LNCAP (cell line): Measurements from ENCODE around the gene TNIK.

Source experiments
- TF ChIP-seq, protein P1 (sequence below): fragments of 450-650 bp; IDR thresholded peaks from 2 replicates; pipeline ENCODE4 v1.5.1; 2017; ENCODE audit warnings: mild to moderate bottlenecking

TNIK gene

DNA sequence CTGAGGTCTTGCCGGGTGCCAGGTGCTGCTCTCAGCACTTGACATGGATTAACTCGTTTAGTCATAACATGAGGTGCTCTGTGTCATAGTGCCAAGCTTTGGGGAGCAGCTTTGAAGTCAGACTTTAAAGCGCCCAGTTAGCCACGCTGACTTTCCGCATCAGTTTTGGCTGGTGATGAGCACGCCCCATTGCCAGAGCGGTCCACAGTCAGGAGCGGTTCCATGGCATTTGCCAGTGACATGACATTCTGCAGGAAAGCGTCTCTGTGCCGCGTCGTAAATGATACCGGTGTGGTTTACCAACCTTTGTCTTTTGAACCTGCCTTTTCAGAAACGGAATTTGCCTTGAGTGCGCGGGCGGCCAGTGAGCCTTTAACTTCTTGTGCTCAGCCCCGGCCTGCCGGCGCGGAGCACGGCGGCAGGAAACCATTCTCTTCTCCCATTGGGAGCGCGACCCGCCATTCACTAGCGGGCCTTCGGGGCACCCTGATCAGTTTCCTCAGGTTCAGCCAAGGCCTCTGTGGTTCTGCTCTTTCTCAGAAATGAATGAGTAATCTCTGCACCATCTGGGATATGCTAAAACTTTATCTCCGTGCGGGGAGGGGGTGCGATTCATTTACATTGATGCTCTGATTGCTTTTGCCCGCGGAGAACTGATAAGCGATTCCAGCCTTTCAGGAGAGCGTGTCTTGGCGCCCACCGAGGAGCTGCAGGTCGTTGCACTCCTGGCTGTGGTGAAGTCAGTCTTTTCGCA, 432.0 kb downstream of the TNIK start:
- TF ChIP-seq, protein P1, sequence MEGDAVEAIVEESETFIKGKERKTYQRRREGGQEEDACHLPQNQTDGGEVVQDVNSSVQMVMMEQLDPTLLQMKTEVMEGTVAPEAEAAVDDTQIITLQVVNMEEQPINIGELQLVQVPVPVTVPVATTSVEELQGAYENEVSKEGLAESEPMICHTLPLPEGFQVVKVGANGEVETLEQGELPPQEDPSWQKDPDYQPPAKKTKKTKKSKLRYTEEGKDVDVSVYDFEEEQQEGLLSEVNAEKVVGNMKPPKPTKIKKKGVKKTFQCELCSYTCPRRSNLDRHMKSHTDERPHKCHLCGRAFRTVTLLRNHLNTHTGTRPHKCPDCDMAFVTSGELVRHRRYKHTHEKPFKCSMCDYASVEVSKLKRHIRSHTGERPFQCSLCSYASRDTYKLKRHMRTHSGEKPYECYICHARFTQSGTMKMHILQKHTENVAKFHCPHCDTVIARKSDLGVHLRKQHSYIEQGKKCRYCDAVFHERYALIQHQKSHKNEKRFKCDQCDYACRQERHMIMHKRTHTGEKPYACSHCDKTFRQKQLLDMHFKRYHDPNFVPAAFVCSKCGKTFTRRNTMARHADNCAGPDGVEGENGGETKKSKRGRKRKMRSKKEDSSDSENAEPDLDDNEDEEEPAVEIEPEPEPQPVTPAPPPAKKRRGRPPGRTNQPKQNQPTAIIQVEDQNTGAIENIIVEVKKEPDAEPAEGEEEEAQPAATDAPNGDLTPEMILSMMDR, result no peak

DNA sequence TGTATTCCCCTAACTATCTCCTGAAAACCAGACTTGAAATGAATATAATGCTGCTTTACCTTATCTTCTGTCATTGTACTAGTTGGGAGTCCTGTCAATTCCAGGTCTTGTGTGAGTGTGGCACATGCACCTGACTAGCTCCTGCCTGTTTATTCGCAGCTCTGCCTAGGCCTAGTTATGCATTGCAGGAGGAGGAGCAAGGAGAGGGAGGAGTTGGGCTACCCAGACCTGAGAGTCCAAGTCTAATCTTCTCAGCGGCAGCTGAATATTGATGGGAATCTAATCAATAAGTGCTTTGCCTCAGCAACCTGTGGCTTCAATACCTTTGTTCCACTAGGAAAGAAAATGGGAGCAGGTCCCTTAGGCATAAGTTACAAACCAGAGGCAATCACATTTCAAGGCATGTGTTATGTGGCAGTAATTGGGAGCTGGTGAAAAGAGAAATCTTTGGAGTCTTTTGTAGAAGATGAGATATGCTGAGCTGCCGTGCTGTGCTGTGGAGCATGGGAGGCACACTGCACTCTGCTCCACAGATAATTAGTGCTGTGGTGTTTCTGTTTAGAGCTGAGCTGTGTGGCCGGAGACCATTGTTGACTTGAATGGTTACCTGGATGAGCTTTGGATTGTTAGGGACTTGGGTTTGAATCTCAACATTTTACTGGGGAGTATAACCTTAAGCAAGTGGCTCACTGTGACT, 433.5 kb downstream of the TNIK start, which contains the start of gene SLC2A2:
Gene SLC2A2, minus strand, starts transcription at position 124 of the 697 bp plus-strand sequence. Its CDS starts 50 bp downstream, at position 74.
- TF ChIP-seq, protein P1, result no peak

DNA sequence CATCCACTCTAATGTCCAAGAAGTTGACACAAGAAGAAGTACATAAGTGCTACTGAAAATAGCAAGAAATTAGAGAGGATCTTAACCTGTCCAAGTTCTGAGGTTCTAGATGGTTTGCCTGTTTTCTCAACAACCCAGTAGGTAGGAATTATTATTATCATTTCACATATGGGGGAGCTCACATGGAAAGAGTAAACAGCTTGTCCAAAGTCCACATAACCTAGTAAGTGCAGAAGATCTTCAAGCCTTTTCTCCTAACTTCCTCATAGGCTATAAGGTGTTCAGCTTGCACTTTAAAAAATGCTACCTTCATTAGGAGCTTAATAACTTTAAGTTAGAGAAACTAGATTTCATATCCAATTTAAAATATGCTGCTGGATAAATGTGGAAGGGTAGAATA, 436.6 kb downstream of the TNIK start:
- TF ChIP-seq, protein P1, result no peak

DNA sequence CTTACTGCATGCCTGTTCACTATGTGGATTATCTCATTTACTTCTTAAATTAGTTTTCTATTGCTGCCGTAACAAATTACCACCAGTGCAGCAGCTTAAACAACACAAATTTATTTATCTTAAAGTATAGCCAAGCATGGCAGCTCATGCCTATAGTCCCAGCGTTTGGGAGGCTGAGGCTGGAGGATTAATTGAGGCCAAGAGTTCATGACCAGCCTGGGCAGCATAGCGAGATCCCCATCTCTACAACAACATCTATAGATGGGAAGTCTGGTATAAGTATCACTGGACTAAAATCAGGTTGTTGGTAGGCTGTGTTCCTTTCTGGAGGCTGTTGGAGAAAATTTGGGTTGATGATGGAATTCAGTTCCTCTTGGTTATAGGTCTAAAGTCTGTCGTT, 438.8 kb downstream of the TNIK start:
- TF ChIP-seq, protein P1, result no peak

DNA sequence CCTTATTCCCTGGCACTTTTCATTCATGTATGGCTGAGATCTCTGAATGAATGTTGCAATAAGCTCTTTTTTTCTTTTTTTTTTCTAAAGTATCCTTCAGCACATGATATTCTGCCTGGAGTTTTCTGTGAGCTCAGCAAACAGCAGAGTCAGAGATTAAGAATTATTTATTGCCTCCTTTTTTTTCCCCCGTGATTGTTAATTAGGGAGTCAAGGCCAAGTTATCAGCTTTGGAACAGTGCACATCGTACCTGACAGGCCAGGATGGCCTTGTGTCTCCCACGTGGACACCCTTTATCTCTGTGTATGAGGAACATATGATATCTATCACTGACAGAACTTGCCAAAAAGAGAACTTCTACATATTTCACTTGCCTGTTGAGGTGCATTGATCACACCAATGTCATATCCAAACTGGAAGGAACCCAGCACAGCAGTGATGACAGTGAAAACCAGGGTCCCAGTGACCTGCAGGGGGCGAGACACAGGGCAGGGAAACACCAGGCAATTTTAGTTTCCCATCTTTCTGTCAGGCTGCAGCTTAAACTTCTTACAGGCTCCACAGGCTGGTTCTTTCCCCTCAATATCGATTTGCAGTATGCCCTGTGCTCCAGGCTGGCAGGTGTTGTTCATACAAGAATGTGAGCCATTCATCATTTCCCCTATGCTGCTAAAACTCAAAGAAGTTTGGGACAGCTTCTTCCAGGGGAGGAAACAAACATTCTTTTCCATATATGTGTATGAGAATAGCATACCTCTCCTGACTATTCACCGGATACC, 441.9 kb downstream of the TNIK start:
- TF ChIP-seq, protein P1, result peak; percentile 20; the same call in 1 of the 2 replicates

DNA sequence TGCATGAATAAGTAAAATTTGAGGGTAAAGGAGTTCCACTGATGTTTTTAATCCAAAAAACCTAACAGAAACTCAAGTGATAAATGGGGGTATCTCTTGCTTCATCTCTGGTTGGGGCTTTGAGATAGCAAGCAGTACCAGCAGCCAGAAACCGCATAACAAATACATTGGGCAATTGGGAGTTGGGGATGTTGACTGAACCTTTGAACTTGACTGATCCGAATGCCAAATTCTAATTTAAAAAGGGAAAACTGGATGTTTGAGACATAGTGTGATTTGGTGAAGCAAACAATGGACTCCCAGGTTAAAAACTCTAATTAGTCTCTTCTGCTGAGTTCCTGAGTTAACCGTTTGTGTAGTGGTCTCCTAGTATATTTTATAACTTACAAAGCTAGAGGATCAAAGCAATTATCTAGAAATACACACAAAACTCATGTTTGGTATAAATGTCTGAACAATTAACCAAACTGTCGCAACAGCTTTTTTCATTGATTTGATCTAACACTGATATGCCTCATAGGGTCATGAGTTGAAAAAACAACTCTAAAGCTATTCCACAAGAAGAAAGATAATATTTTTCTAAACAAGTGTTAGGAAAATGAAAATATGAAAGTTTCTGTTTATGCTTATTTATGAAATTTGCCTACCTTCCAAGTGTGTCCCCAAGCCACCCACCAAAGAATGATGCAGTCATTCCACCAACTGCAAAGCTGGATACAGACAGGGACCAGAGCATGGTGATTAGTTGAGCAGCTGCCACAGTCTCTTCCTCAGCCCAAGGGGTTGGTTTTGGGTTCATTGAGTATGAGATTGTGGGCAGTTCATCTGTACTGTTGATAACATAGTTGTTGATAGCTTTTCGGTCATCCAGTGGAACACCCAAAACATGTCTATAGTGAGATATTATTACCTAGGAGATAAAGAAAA, 446.1 kb downstream of the TNIK start:
- TF ChIP-seq, protein P1, result no peak
